Kidney (tissue), 14 donors: Measurements from ENCODE around the gene ARHGAP40. TPM values are rescaled to one million over a fixed set of nuclear protein-coding genes. Genes with fewer than 3 reads are reported as not detected.

Source experiments
- DNase-seq, 5 donors: peaks; one replicate each; pipeline ENCODE4 v3.0.0-alpha.2; 2013 to 2020
- FAIRE-seq: peaks from 2 replicates; lab custom pipeline; 2012; peaks lifted over from hg19 to GRCh38; lab: Jason Lieb, UNC
- H3K27ac ChIP-seq, 2 donors: one replicate each; pipeline ENCODE4 v1.7.0; 2013; ENCODE audit warnings: low read depth in 2 of 2, low read length in 2 of 2, inconsistent platforms in 1 of 2
- H3K27me3 ChIP-seq: one replicate; pipeline ENCODE4 v1.7.1; 2013; ENCODE audit warnings: low read length, inconsistent platforms; ENCODE audit not compliant: control insufficient read depth, insufficient read depth
- H3K36me3 ChIP-seq, 3 donors: one replicate each; pipeline versions ENCODE4 v1.7.0 to v1.7.1; 2013; ENCODE audit warnings: low read length in 3 of 3, control low read depth in 1 of 3, inconsistent platforms in 1 of 3; ENCODE audit not compliant: insufficient read depth in 3 of 3, control insufficient read depth in 2 of 3
- H3K4me1 ChIP-seq, 3 donors: one replicate each; pipeline versions ENCODE4 v1.7.0 to v1.7.1; 2013; ENCODE audit warnings: low read length in 3 of 3, inconsistent platforms in 1 of 3, low read depth in 1 of 3; ENCODE audit not compliant: control insufficient read depth in 2 of 3, insufficient read depth in 2 of 3
- H3K4me3 ChIP-seq, 3 donors: one replicate each; pipeline versions ENCODE4 v1.7.0 to v1.8.1; 2013; ENCODE audit warnings: low read length in 3 of 3, control low read depth in 1 of 3, inconsistent platforms in 1 of 3
- H3K9ac ChIP-seq, 3 donors: one replicate each; pipeline versions ENCODE4 v1.7.0 to v1.7.1; 2013; ENCODE audit warnings: low read length in 3 of 3, control low read depth in 1 of 3, inconsistent platforms in 1 of 3
- H3K9me3 ChIP-seq, 3 donors: one replicate each; pipeline versions ENCODE4 v1.7.0 to v1.7.1; 2013; ENCODE audit warnings: low read length in 3 of 3, control low read depth in 1 of 3, inconsistent platforms in 1 of 3; ENCODE audit not compliant: control insufficient read depth in 2 of 3, insufficient read depth in 1 of 3
- intact Hi-C: fragments of 100-400 bp; cut with DNase I; formaldehyde crosslinking; loops from one replicate; pipeline ENCODE4 v1.11.1; 2022
- polyA plus RNA-seq: library from polyadenylated mRNA; stranded (reverse); fragments of 350-450 nt; fragmentation: Illumina TruSeq; extraction: RNeasy Lipid Tissue Mini Kit (QIAGEN cat#74804); gene quantifications from one replicate; pipeline ENCODE4 v1.2.3, GENCODE V29; 2014; ENCODE audit warnings: low read depth, low replicate concordance; ENCODE audit not compliant: insufficient read depth
- total RNA-seq: library from RNA; stranded (reverse); fragmentation: NEBNext Ultra II Directional; extraction: Animal tissue kit (Norgen Biotek cat#: 25700); gene quantifications from one replicate; pipeline ENCODE4 v1.2.1, GENCODE V29; 2021
- TF ChIP-seq, protein P1 (sequence below): IDR thresholded peaks from 3 replicates; pipeline ENCODE4 v1.5.1; 2012; ENCODE audit warnings: mild to moderate bottlenecking, moderate library complexity, borderline replicate concordance; ENCODE audit not compliant: insufficient read depth; ENCODE audit errors: extremely low read depth
- donor health status: control.
- donor health status: control.
- donor health status: control.
- donor health status: control.
- donor health status: control.
- donor health status: DM: yes; HTN: yes; CAD: no.
- donor health status: Normal renal cell carcinoma (clear cell type).

Gene ARHGAP40
- total and polyA plus RNA-seq, 2 donors from 2014 or later = 1.3 to 20.2 TPM

DNA sequence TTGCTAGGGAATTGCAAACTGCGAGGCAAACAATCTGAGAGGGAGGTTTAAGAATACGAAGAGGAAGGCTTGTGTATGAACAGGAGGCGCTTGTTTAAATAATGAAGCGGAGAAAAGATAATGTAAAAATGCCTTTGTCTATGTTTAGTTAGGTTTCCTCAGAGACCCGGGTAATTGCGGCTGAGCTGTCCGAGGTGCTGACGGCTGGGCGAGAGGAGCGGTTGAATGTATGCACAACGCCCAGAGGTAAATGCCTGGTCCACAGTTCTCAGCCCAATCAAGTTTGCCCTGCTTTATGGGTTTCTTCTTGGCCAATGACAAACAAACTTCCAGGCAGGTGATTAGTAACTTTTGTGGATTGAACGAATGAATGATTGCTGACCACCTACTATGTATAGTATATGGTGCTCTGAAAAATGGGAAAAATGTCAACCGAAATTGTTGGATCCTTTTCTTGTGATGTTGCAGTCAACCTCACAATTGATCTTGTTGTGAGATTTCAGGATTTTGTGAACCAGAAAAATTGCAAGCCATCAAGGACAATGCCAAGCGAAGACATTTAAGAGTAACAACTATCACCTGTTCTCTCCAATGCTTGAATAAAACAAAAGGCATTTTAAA is 84.4 kb downstream of the ARHGAP40 start:
- H3K9ac ChIP-seq = no peak overlapping the region
- H3K27ac ChIP-seq = no peak overlapping the region
- no peaks in the 10 kb centered on the region for H3K36me3 ChIP-seq
- no peaks in the 10 kb centered on the region for H3K4me1 ChIP-seq
- intact Hi-C loops = no loop called here
- H3K4me3 ChIP-seq = no peak overlapping the region
- FAIRE-seq (no peak), DNase-seq (peak; percentile 72 to 86 (median 85))
- no peaks in the 10 kb centered on the region for H3K27me3 ChIP-seq
- TF ChIP-seq, protein P1, sequence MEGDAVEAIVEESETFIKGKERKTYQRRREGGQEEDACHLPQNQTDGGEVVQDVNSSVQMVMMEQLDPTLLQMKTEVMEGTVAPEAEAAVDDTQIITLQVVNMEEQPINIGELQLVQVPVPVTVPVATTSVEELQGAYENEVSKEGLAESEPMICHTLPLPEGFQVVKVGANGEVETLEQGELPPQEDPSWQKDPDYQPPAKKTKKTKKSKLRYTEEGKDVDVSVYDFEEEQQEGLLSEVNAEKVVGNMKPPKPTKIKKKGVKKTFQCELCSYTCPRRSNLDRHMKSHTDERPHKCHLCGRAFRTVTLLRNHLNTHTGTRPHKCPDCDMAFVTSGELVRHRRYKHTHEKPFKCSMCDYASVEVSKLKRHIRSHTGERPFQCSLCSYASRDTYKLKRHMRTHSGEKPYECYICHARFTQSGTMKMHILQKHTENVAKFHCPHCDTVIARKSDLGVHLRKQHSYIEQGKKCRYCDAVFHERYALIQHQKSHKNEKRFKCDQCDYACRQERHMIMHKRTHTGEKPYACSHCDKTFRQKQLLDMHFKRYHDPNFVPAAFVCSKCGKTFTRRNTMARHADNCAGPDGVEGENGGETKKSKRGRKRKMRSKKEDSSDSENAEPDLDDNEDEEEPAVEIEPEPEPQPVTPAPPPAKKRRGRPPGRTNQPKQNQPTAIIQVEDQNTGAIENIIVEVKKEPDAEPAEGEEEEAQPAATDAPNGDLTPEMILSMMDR = no peak
- no peaks in the 10 kb centered on the region for H3K9me3 ChIP-seq

DNA sequence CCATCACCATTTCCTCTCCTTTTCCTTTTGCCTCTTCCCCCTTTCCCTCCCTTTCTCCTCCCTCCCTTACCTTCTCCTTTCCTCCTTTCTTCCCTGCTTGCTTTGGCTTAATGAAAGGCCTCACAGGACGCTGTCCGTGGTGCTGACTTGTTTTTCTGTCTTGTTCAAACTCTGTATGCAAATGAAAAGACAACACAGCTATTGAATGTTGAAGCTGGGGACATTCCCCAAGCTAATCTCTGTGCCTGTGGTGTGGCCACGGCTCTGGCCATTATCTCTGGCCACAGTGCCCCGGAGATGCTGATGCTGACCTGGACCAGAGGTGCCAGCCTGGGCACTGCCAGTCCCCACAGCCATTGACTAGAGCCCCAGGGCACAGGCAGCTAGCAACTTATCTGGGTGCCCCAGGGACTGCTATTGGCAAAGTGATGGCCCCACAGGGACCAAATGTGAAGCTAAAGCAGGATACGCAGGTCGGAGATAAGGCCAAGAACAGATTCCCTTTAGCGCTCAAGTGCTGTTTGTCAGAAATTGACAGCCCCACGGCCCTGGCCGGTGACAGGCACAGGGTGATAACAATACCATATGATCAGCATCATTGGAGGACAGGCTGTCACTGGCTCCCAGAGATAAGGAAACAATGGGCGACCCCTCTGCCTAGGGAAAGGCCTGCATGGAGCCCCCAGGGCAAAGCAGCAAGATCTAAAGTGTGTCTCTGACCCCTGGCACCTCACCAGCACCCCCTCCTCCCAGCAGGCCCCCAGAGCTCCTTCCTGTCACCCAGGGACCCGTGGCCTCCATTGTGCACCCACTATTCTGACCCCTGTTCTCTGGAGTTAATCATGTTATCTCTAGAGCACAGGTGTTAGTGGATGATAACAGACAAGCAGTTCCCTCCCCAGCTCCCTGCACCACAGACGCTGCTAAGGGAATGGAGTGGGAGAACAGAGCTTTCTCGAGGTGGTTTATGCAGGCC is 91.1 kb downstream of the ARHGAP40 start:
- Histone ChIP-seq H3K4me3 (no peak overlapping the region), H3K4me1 (no peaks in the 10 kb centered on the region), H3K27me3 (no peaks in the 10 kb centered on the region), H3K9ac (no peak overlapping the region), H3K36me3 (no peaks in the 10 kb centered on the region), H3K9me3 (no peaks in the 10 kb centered on the region), H3K27ac (no peak overlapping the region)
- DNase-seq = peak; percentile 66 to 94 (median 88)
- intact Hi-C loops = no loop called here
- no peak for FAIRE-seq
- TF ChIP-seq, protein P1 = no peak

GRCh38 chr20:38697306-38697705 is 95.7 kb downstream of the ARHGAP40 start:
- FAIRE-seq (no peak), DNase-seq (no peak)
- Histone ChIP-seq H3K9me3 (no peaks in the 10 kb centered on the region), H3K36me3 (no peaks in the 10 kb centered on the region), H3K27me3 (no peaks in the 10 kb centered on the region), H3K4me3 (no peak overlapping the region), H3K4me1 (no peaks in the 10 kb centered on the region), H3K9ac (no peak overlapping the region), H3K27ac (no peak overlapping the region)
- intact Hi-C loops = no loop called here
- TF ChIP-seq, protein P1 = no peak
